DND-41 (cell line): Measurements from ENCODE around the gene TMEM128.

Source experiments
- EZH2 ChIP-seq: IDR thresholded peaks from 3 replicates; pipeline ENCODE4 v1.6.1; 2012; ENCODE audit warnings: borderline replicate concordance, low read depth, mild to moderate bottlenecking, moderate library complexity, low read length, inconsistent platforms; ENCODE audit not compliant: severe bottlenecking
- TF ChIP-seq, protein P1 (sequence below): IDR thresholded peaks from 2 replicates; pipeline ENCODE4 v1.5.1; 2012; ENCODE audit warnings: borderline replicate concordance, low read length, moderate library complexity, mild to moderate bottlenecking; ENCODE audit not compliant: poor library complexity, severe bottlenecking; ENCODE audit errors: extremely low read depth

DNA sequence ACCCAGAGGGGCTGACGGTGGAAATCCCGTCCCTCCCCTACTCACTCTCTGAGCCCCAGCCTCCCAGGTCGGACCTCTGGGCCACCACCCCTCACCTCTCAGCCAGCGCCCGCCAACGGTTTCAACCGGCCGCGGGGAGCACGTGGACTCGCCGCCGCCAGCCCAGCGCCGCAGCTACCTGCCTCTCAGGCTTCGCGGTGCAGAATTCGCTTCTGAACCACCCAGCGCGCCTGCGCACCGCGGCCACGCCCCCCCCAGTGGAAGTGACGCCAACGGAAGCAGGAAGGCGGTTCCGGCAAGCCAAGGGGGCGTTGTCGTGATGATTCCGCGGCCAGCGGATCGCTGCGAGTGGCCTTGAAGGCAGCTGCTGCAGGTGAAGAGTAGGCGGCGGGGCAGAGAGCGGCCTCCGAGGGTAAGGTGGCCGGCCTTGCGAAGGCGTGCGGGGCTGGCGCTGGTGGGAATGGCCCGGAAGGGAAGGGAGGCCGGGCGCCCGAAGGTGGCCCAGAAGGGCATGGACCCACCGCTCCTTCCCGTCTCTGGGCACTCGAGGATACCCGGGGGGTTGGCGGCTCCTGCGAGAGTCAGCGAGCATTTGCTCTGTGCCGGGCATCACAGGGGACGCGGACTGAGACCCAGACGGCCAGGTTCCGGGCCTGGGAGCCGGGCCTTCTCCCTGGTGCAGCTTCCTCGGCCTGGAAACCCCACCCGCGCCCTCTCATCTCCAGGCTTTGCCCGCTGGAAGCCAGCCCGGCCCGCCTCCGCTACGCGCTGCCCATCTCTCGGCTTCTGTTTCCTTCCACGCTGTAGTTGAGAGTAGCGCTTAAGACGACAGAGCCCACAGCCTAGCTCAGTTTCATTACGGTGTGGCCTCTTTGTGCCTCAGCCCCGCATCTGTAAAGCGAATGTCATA, 42.2 kb upstream of the TMEM128 start, which contains the start of the genes LYAR and ZBTB49:
- TF ChIP-seq, protein P1, sequence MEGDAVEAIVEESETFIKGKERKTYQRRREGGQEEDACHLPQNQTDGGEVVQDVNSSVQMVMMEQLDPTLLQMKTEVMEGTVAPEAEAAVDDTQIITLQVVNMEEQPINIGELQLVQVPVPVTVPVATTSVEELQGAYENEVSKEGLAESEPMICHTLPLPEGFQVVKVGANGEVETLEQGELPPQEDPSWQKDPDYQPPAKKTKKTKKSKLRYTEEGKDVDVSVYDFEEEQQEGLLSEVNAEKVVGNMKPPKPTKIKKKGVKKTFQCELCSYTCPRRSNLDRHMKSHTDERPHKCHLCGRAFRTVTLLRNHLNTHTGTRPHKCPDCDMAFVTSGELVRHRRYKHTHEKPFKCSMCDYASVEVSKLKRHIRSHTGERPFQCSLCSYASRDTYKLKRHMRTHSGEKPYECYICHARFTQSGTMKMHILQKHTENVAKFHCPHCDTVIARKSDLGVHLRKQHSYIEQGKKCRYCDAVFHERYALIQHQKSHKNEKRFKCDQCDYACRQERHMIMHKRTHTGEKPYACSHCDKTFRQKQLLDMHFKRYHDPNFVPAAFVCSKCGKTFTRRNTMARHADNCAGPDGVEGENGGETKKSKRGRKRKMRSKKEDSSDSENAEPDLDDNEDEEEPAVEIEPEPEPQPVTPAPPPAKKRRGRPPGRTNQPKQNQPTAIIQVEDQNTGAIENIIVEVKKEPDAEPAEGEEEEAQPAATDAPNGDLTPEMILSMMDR, result no peak
- no peak for TF ChIP-seq EZH2
